Heart right ventricle (tissue), 16 donors: ENCODE data around the gene VSX1. TPM values are rescaled to one million over a fixed set of nuclear protein-coding genes. Genes with fewer than 3 reads are reported as not detected.

Experiments used
- ATAC-seq, 8 donors: fragments of 200-7000 bp; cut with Tn5 transposase; one replicate each; pipeline ENCODE4 v1.9.1; 2020; ENCODE audit warnings: mild to moderate bottlenecking in 8 of 8, moderate library complexity in 8 of 8, moderate number of reproducible peaks in 1 of 8
- DNase-seq, 2 donors: peaks; one replicate each; pipeline ENCODE4 v3.0.0-alpha.2; 2020
- H3K27ac ChIP-seq, 10 donors: fragments of 200-600 bp; sonication (generic) in 2 of 10; one replicate each; pipeline versions ENCODE4 v1.5.0 to v1.8.0; 2020 to 2022; ENCODE audit warnings: mild to moderate bottlenecking in 3 of 10
- H3K27me3 ChIP-seq, 7 donors: fragments of 200-600 bp; one replicate each; pipeline ENCODE4 v1.8.0; 2021 to 2022; ENCODE audit warnings: mild to moderate bottlenecking in 2 of 7
- H3K36me3 ChIP-seq, 9 donors: fragments of 200-600 bp; sonication (generic) in 1 of 9; one replicate each; pipeline versions ENCODE4 v1.5.0 to v1.8.0; 2020 to 2022; ENCODE audit warnings: mild to moderate bottlenecking in 2 of 9
- H3K4me1 ChIP-seq, 9 donors: fragments of 200-600 bp; sonication (generic) in 1 of 9; one replicate each; pipeline versions ENCODE4 v1.5.0 to v1.8.0; 2020 to 2022; ENCODE audit warnings: mild to moderate bottlenecking in 4 of 9
- H3K4me3 ChIP-seq, 10 donors: fragments of 200-600 bp; sonication (generic) in 2 of 10; one replicate each; pipeline versions ENCODE4 v1.5.0 to v1.8.0; 2020 to 2022; ENCODE audit warnings: mild to moderate bottlenecking in 7 of 10, moderate library complexity in 2 of 10
- H3K9me3 ChIP-seq, 11 donors: fragments of 200-600 bp in 10 of 11; sonication (generic) in 2 of 11; one replicate each; pipeline versions ENCODE4 v1.5.0 to v1.8.0; 2013 to 2022; ENCODE audit warnings: mild to moderate bottlenecking in 2 of 11, control low read depth in 1 of 11, moderate library complexity in 1 of 11
- WGBS, 2 donors: extraction: QIAGEN DNeasy Blood & Tissue Kit; methylation state at CpG; one replicate each; pipeline ENCODE4 v1.1.7; 2013; ENCODE audit warnings: inconsistent platforms in 1 of 2; 5-methylcytosine and 5-hydroxymethylcytosine counted together
- intact Hi-C, 10 donors: fragments of 100-400 bp; cut with DNase I; formaldehyde crosslinking; loops; one replicate each; pipeline versions ENCODE4 v1.11.1 to v1.14.2; 2022
- polyA plus RNA-seq, 2 donors: library from polyadenylated mRNA; stranded (reverse); fragments of 200-250 nt; gene quantifications; one replicate each; pipeline ENCODE4 v1.2.3, GENCODE V29; 2013
- total RNA-seq, 10 donors: library from RNA; stranded (reverse); fragmentation: NEBNext Ultra II Directional in 3 of 10; extraction: Animal tissue kit (Norgen Biotek cat#: 25700) in 3 of 10; gene quantifications; one replicate each; pipeline versions ENCODE4 v1.2.1 to v1.2.4, GENCODE V29; 2021 to 2023
- TF ChIP-seq, protein P1 (sequence below), 9 donors: fragments of 200-600 bp; sonication (generic) in 2 of 9; IDR thresholded peaks; one replicate each; pipeline versions ENCODE4 v1.5.0 to v1.8.0; 2021 to 2022; ENCODE audit warnings: antibody characterized with exemption in 9 of 9, mild to moderate bottlenecking in 5 of 9, moderate library complexity in 1 of 9
- donor health status: Arrhythmogenic right ventricular cardiomyopathy.
- donor health status: ischemic (EF 13 %, LVEDD 7.1; RV severe dilation, severe dysfunction).
- donor health status: healthy with polysubstance abuse.
- donor health status: DM: no; HTN: yes; CAD: no.
- donor health status: DM: no; HTN: no; CAD: no.
- donor health status: ischemic (EF 25% LVEDD 6.9; RV normal size, moderate dysfunction).
- donor health status: ischemic (EF 25% LVEDD 5.7; RV mildly dilated, moderate dysfunction).
- donor health status: healthy.
- donor health status: DM: yes; HTN: yes; CAD: no.
- donor health status: Ischemic cardiomyopathy.
- donor health status: ischemic (EF 35%, LVEDD 5.7; RV mildly dilated, moderate dysfunction).
- donor health status: nonischemic (EF 11% LVEDD 7.7; RV severe dilation, severe dysfunction).
- donor health status: DM: yes; HTN: yes; CAD: no.
- donor health status: PGD.
- donor health status: ischemic (EF 29% LVEDD 5.4; RV normal size, mild dysfunction).
- donor health status: nonischemic (EF 23%, LVEDD 6.1; RV moderate dilation, normal function).

Gene VSX1
- total and polyA plus RNA-seq, 12 donors, result 0.16 to 0.79 (median 0.34) TPM; not detected in 2

DNA sequence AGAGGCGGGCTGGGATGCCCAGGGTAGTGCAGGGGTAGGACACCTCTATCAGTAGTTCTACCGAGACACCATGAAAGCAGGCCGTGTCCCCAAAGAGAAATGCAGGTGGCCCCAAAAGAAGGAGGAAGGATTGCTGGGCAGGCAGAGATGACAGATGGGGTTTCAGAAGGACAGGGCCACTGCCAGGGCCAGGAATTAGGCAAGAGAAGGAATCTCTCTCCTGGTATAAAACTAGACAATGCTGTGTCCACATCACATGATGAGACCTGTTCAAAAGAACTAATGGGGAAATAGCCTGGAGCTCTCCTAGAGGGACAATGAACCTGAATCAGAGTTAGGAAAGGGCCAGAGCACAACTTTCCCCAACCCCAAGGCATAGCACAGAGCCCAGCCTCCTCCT lies 21.6 kb upstream of the VSX1 start:
- Histone ChIP-seq H3K4me3 (no peak overlapping the region), H3K4me1 (peaks cover 0 to 9% (median 0%) of the 10 kb centered on the region in 9 donors), H3K36me3 (no peaks in the 10 kb centered on the region), H3K27ac (no peak overlapping the region), H3K27me3 (peaks cover 0 to 23% (median 13%) of the 10 kb centered on the region in 7 donors), H3K9me3 (no peaks in the 10 kb centered on the region)
- intact Hi-C loops, result no loop called here
- DNase-seq (no peak), ATAC-seq (no peak)
- TF ChIP-seq, protein P1, sequence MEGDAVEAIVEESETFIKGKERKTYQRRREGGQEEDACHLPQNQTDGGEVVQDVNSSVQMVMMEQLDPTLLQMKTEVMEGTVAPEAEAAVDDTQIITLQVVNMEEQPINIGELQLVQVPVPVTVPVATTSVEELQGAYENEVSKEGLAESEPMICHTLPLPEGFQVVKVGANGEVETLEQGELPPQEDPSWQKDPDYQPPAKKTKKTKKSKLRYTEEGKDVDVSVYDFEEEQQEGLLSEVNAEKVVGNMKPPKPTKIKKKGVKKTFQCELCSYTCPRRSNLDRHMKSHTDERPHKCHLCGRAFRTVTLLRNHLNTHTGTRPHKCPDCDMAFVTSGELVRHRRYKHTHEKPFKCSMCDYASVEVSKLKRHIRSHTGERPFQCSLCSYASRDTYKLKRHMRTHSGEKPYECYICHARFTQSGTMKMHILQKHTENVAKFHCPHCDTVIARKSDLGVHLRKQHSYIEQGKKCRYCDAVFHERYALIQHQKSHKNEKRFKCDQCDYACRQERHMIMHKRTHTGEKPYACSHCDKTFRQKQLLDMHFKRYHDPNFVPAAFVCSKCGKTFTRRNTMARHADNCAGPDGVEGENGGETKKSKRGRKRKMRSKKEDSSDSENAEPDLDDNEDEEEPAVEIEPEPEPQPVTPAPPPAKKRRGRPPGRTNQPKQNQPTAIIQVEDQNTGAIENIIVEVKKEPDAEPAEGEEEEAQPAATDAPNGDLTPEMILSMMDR (IDR thresholded peaks at IDR 0.05), result no peak
- WGBS, 2 donors, result 90 to 99% methylated on average over 3 of the region's 3 CpGs

DNA sequence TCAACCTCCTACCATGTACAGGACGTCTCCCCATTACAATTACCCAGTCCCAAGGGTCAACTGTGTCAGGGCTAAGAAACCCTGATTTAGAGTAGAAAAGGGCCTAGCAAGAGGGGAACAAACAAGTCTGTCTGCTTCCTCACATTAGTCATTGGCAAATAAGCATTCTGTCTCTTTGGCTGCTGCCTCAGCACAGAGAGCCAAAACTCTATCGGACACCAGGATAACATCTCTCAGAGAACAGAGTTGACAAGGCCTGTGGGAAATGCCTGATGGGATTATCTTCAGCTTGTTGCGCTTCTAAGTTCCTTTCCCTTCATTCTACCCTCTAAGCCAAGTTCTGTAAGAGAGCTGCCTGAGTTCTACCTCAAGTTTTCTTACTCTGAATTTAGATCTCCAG lies 19.0 kb upstream of the VSX1 start:
- H3K36me3 ChIP-seq, result no peaks in the 10 kb centered on the region
- intact Hi-C loops, result no loop called here
- DNase-seq (no peak), ATAC-seq (peak in 3 of 8 donors; percentile 50 to 74 (median 70))
- TF ChIP-seq, protein P1 (IDR thresholded peaks at IDR 0.05), result no peak
- no peaks in the 10 kb centered on the region for H3K9me3 ChIP-seq
- H3K27me3 ChIP-seq, result peaks cover 0 to 23% (median 13%) of the 10 kb centered on the region in 7 donors
- H3K4me1 ChIP-seq, result peaks cover 0 to 9% (median 0%) of the 10 kb centered on the region in 9 donors
- H3K4me3 ChIP-seq, result no peak overlapping the region
- no peak overlapping the region for H3K27ac ChIP-seq
- 35 to 41% methylated on average over 3 of the region's 3 CpGs for WGBS, 2 donors

DNA sequence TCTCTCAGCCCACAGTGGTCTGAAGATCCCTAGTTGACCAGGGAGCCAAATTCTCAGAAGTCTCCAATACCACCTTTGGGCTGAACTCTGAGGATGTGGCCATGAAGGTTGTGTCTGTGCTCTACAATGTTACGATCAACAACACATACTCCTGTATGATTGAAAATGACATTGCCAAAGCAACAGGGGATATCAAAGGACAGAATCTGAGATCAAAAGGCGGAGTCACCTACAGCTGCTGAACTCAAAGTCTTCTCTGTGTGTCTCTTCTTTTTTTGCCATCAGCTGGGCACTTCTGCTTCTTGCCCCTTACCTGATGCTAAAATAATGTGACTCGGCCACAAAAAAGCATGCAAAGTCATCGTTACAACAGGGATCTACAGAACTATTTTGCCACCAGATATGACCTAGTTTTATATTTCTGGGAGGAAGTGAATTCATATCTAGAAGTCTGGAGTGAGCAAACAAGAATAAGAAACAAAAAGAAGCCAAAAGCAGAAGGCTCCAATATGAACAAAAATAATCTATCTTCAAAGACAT lies 17.7 kb upstream of the VSX1 start:
- 78 to 86% methylated on average over 4 of the region's 4 CpGs for WGBS, 2 donors
- intact Hi-C loops, result no loop called here
- DNase-seq (no peak), ATAC-seq (no peak)
- Histone ChIP-seq H3K27me3 (peaks cover 0 to 16% (median 12%) of the 10 kb centered on the region in 7 donors), H3K36me3 (no peaks in the 10 kb centered on the region), H3K4me1 (peaks cover 0 to 9% (median 0%) of the 10 kb centered on the region in 9 donors), H3K9me3 (no peaks in the 10 kb centered on the region), H3K4me3 (no peak overlapping the region), H3K27ac (no peak overlapping the region)
- TF ChIP-seq, protein P1 (IDR thresholded peaks at IDR 0.05), result no peak

DNA sequence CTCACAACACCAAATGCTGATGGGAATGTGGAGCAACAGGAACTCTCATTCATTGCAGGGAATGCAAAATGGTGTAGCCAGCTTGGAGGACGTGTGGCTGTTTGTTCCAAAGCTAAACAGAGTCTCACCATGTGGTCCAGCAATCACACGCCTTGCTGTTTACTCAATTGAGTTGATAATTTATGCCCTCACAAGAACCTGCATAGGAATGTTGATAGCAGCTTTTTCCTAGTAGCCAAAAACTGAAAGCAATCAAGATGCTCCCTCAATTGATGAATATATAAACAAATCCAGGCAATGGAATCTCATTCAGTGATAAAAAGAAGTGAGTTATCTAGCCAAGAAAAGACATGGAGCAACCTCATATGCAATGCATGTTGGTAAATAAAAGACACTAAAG lies 15.6 kb upstream of the VSX1 start:
- intact Hi-C loops, result no loop called here
- ATAC-seq, result no peak

More for the DNA sequence above, 15.6 kb upstream of the VSX1 start:
- WGBS, 2 donors, result 25 to 27% methylated on average over 2 of the region's 2 CpGs
- H3K27ac ChIP-seq, result no peak overlapping the region
- TF ChIP-seq, protein P1 (IDR thresholded peaks at IDR 0.05), result no peak
- no peak for DNase-seq
- no peaks in the 10 kb centered on the region for H3K9me3 ChIP-seq
- no peaks in the 10 kb centered on the region for H3K36me3 ChIP-seq
- H3K4me1 ChIP-seq, result peaks cover 0 to 9% (median 0%) of the 10 kb centered on the region in 9 donors
- no peak overlapping the region for H3K4me3 ChIP-seq
- H3K27me3 ChIP-seq, result peaks cover 0 to 8% (median 0%) of the 10 kb centered on the region in 7 donors
